Activated B cell treated with CpG ODN at 0.5 μM for 24 hours (primary cell): ENCODE results near the gene MRPS35. TPM values are rescaled to one million over a fixed set of nuclear protein-coding genes. Genes with fewer than 3 reads are reported as not detected.

Source experiments
- ATAC-seq: fragments of 200-7000 bp; cut with Tn5 transposase; one replicate; pipeline ENCODE4 v1.10.0; 2021; ENCODE audit warnings: low read depth, mild to moderate bottlenecking, moderate library complexity
- CTCF ChIA-PET: fragments of 350-600 bp; sonication (Branson Sonifier 250); formaldehyde crosslinking; loops from one replicate; lab custom pipeline; 2021; ENCODE audit warnings: antibody characterized with exemption; lab: Charles Lee
- POLR2A ChIA-PET: fragments of 350-600 bp; sonication (Branson Sonifier 250); formaldehyde crosslinking; loops from one replicate; lab custom pipeline; 2021; ENCODE audit warnings: antibody characterized with exemption; lab: Charles Lee
- DNase-seq: peaks from one replicate; pipeline ENCODE4 v3.0.0; 2022
- H3K27ac Mint-ChIP-seq: one replicate; pipeline ENCODE4 v1.8.0; 2020; ENCODE audit warnings: mixed read lengths
- H3K27me3 Mint-ChIP-seq: one replicate; pipeline ENCODE4 v1.8.0; 2021; ENCODE audit warnings: mixed read lengths
- H3K36me3 Mint-ChIP-seq: one replicate; pipeline ENCODE4 v1.8.0; 2021; ENCODE audit warnings: low read depth, mixed read lengths
- H3K4me1 Mint-ChIP-seq: one replicate; pipeline ENCODE4 v1.8.0; 2021; ENCODE audit warnings: mixed read lengths
- H3K4me3 Mint-ChIP-seq: one replicate; pipeline ENCODE4 v1.8.0; 2020; ENCODE audit warnings: mild to moderate bottlenecking, mixed read lengths
- H3K9me3 Mint-ChIP-seq: one replicate; pipeline ENCODE4 v1.8.0; 2020; ENCODE audit warnings: mixed read lengths
- intact Hi-C: fragments of 100-400 bp; cut with micrococcal nuclease; formaldehyde crosslinking; loops from one replicate; pipeline ENCODE4 v1.15.1; 2024
- total RNA-seq: library from RNA; stranded (reverse); gene quantifications from 2 replicates; pipeline ENCODE4 v1.2.3, GENCODE V29; 2022
- TF ChIP-seq, protein P1 (sequence below): fragments of 200-600 bp; IDR thresholded peaks from one replicate; pipeline ENCODE4 v1.8.0; 2022; ENCODE audit warnings: antibody characterized with exemption, mild to moderate bottlenecking

The MRPS35 gene
- total RNA-seq, 1 donor from 2014 or later, result 36.2 TPM

GRCh38 chr12:27779416-27779919 is 68.8 kb downstream of the MRPS35 start:
- ChIA-PET CTCF (interaction anchor here (0.7 to 1.9 kb wide), 4 partner anchors 41 to 52 kb away, joined by 3 to 5 read pairs (median 4); no protein-coding TSS in a partner anchor), POLR2A (interaction anchor here (0.6 to 2.2 kb wide), 8 partner anchors 8 to 1602 kb away, joined by 3 to 26 read pairs (median 3); partner anchors contain the start of genes ERGIC2 and MRPS35)
- peak overlapping the region; percentile 89 for H3K4me3 Mint-ChIP-seq
- peaks cover 28% of the 10 kb centered on the region for H3K4me1 Mint-ChIP-seq
- intact Hi-C loops, result loop anchor here (5.0 kb wide), 2 partner anchors 257 to 1603 kb away; partner anchors contain the start of genes ERGIC2 and PPFIBP1
- peaks cover 6% of the 10 kb centered on the region for H3K36me3 Mint-ChIP-seq
- ATAC-seq (peak; percentile 52), DNase-seq (no peak)
- peak overlapping the region; percentile 87 for H3K27ac Mint-ChIP-seq
- H3K9me3 Mint-ChIP-seq, result no peaks in the 10 kb centered on the region
- no peaks in the 10 kb centered on the region for H3K27me3 Mint-ChIP-seq
- TF ChIP-seq, protein P1, sequence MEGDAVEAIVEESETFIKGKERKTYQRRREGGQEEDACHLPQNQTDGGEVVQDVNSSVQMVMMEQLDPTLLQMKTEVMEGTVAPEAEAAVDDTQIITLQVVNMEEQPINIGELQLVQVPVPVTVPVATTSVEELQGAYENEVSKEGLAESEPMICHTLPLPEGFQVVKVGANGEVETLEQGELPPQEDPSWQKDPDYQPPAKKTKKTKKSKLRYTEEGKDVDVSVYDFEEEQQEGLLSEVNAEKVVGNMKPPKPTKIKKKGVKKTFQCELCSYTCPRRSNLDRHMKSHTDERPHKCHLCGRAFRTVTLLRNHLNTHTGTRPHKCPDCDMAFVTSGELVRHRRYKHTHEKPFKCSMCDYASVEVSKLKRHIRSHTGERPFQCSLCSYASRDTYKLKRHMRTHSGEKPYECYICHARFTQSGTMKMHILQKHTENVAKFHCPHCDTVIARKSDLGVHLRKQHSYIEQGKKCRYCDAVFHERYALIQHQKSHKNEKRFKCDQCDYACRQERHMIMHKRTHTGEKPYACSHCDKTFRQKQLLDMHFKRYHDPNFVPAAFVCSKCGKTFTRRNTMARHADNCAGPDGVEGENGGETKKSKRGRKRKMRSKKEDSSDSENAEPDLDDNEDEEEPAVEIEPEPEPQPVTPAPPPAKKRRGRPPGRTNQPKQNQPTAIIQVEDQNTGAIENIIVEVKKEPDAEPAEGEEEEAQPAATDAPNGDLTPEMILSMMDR, result no peak

DNA sequence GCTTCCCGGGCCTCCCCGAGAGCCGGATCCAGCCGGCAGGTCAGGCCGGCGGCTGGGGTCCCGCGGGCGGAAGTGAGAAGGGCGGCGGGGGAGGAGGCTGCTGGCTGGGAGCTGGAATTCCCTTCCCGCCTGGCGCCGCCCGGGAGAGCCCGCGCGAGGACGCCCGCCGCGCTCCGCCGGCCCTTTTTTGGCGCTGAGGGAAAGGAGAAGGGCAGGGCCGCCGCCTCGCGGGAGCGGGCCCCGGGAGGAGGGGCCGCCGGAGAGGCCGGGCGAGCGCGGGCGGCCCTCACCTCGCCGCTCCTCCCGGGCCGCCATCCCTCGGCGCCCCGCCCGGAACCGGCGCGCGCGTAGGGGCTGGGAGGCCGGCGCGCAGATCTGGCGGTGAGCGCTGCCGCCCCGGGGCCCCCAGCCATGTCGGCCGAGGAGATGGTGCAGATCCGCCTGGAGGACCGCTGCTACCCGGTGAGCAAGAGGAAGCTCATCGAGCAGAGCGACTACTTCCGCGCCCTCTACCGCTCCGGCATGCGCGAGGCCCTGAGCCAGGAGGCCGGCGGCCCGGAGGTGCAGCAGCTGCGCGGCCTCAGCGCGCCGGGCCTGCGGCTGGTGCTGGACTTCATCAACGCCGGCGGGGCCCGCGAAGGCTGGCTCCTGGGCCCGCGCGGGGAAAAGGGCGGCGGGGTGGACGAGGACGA is 69.4 kb downstream of the MRPS35 start, which contains the start of the genes KLHL42 and MANSC4:
TSS of gene KLHL42 (plus strand) at position 314 of the 692 bp plus-strand sequence. CDS start at position 412, 98 bp downstream.
TSS of gene MANSC4 (minus strand) at position 317 of the 692 bp plus-strand sequence. CDS start 8,960 bp downstream, outside the sequence.
- no peaks in the 10 kb centered on the region for H3K9me3 Mint-ChIP-seq
- peaks cover 28% of the 10 kb centered on the region for H3K4me1 Mint-ChIP-seq
- POLR2A ChIA-PET, result interaction anchor here (0.6 to 2.2 kb wide), 10 partner anchors 8 to 1601 kb away, joined by 3 to 26 read pairs (median 4); partner anchors contain the start of genes CCDC91, ERGIC2 and MRPS35
- H3K27ac Mint-ChIP-seq, result peak within 1 kb of the TSS; percentile 87
- CTCF ChIA-PET, result interaction anchor here (0.7 to 1.9 kb wide), 4 partner anchors 41 to 52 kb away, joined by 3 to 5 read pairs (median 4); no protein-coding TSS in a partner anchor
- peak within 1 kb of the TSS; percentile 89 for H3K4me3 Mint-ChIP-seq
- H3K36me3 Mint-ChIP-seq, result peaks cover 6% of the 10 kb centered on the region
- ATAC-seq (peak; percentile 84), DNase-seq (peak; percentile 67)
- TF ChIP-seq, protein P1, result no peak
- no peaks in the 10 kb centered on the region for H3K27me3 Mint-ChIP-seq
- intact Hi-C loops, result loop anchor here (1.0 to 5.0 kb wide), 7 partner anchors 43 to 1602 kb away; partner anchors contain the start of genes CCDC91, ERGIC2, MRPS35 and PPFIBP1

DNA sequence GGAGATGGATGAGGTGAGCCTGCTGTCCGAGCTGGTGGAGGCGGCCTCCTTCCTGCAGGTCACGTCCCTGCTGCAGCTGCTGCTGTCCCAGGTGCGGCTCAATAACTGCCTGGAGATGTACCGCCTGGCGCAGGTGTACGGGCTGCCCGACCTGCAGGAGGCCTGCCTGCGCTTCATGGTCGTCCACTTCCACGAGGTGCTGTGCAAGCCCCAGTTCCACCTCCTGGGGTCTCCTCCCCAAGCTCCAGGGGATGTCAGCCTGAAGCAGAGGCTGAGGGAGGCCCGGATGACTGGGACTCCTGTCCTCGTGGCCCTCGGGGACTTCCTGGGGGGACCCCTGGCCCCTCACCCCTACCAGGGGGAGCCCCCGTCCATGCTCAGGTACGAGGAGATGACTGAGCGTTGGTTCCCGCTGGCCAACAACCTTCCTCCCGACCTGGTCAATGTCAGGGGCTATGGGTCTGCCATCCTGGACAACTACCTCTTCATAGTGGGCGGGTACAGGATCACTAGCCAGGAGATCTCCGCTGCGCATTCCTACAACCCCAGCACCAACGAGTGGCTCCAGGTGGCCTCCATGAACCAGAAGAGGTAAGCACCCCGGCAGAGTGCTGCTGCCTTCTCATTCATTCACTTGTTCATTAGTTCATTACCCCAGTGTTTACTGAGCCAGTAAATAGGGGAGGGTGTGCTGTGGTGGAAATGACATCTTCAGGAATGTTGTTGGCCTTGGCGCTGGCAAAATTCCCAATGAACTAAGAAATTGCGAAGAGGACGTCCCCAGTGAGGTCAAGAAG is 70.2 kb downstream of the MRPS35 start:
- Mint-ChIP-seq H3K27me3 (no peaks in the 10 kb centered on the region), H3K27ac (peak overlapping the region; percentile 70), H3K36me3 (peaks cover 8% of the 10 kb centered on the region), H3K4me1 (peaks cover 31% of the 10 kb centered on the region), H3K9me3 (no peaks in the 10 kb centered on the region), H3K4me3 (peak overlapping the region; percentile 82)
- intact Hi-C loops, result loop anchor here (1.0 to 5.0 kb wide), 5 partner anchors 42 to 411 kb away; partner anchors contain the start of genes CCDC91 and MRPS35
- POLR2A ChIA-PET, result interaction anchor here (0.8 to 2.2 kb wide), 6 partner anchors 8 to 410 kb away, joined by 3 to 26 read pairs (median 4); partner anchors contain the start of genes CCDC91 and MRPS35
- ATAC-seq (peak; percentile 6), DNase-seq (no peak)
- CTCF ChIA-PET, result interaction anchor here (1.1 to 1.9 kb wide), 3 partner anchors 40 to 46 kb away, joined by 3 to 5 read pairs (median 4); no protein-coding TSS in a partner anchor
- TF ChIP-seq, protein P1, result no peak

- Mint-ChIP-seq H3K36me3 (peaks cover 10% of the 10 kb centered on the region), H3K27me3 (no peaks in the 10 kb centered on the region), H3K4me1 (peaks cover 33% of the 10 kb centered on the region), H3K9me3 (no peaks in the 10 kb centered on the region), H3K4me3 (peak overlapping the region; percentile 82), H3K27ac (no peak overlapping the region)
- DNase-seq (no peak), ATAC-seq (no peak)
- CTCF ChIA-PET, result no interaction called here
- intact Hi-C loops, result loop anchor here (2.0 to 5.0 kb wide), 3 partner anchors 41 to 411 kb away; partner anchors contain the start of gene CCDC91
- TF ChIP-seq, protein P1, result no peak
- POLR2A ChIA-PET, result no interaction called here
Measured at GRCh38 chr12:27781680-27782079, 71.0 kb downstream of the MRPS35 start.
